K562 (cell line): Measurements from ENCODE around the gene NEURL1. TPM values are rescaled to one million over a fixed set of nuclear protein-coding genes. Genes with fewer than 3 reads are reported as not detected.

Experiments
- ATAC-seq: fragments of 200-7000 bp; cut with Tn5 transposase; 3 replicates; pipeline ENCODE4 v1.9.1; 2020; ENCODE audit warnings: moderate library complexity
- BruUV-seq: library from RNA; stranded (reverse); fragments of 400-500 nt; replicated peaks from 2 replicates; lab custom pipeline; 2021; lab: Mats Ljungman, UMichigan
- CTCF ChIA-PET: fragments of 300-600 bp; formaldehyde crosslinking; extraction: SDS; loops from one replicate; lab custom pipeline; 2021; ENCODE audit warnings: low intra/inter-chr PET ratio; lab: Yijun Ruan, JAX
- POLR2A ChIA-PET: fragments of 300-600, 350-650 bp; sonication (Branson Sonifier 250); formaldehyde crosslinking; extraction: SDS; loops from one replicate; lab custom pipeline; 2021; ENCODE audit warnings: antibody characterized with exemption, inconsistent platforms; lab: Yijun Ruan, JAX
- DNase-seq, 4 experiments: peaks; one replicate each; pipeline versions ENCODE4 v3.0.0 to v3.0.0-alpha.2; 2011 to 2018; ENCODE audit warnings: low spot score in 3 of 4, mixed read lengths in 3 of 4; ENCODE audit errors: extremely low read depth in 1 of 4
- FAIRE-seq: peaks from 2 replicates; lab custom pipeline; 2011; peaks lifted over from hg19 to GRCh38; lab: Jason Lieb, UNC
- H2AFZ ChIP-seq: 2 replicates; pipeline ENCODE4 v1.6.0; 2011; ENCODE audit warnings: low read depth, low read length, control low read depth, inconsistent platforms
- H3K27ac ChIP-seq: fragments of 200-600 bp; 3 replicates; pipeline ENCODE4 v1.8.0; 2011; ENCODE audit warnings: low read depth, mild to moderate bottlenecking, control low read depth, inconsistent platforms, low read length, moderate library complexity, mixed read lengths; ENCODE audit errors: extremely low read depth
- H3K27me3 ChIP-seq, 2 experiments: fragments of 300-600 bp in 1 of 2; 2 replicates in 1 of 2; 3 replicates in 1 of 2; pipeline versions ENCODE4 v1.6.0 to v1.8.0; 2011; ENCODE audit warnings: inconsistent platforms in 2 of 2, low read length in 2 of 2, mild to moderate bottlenecking in 1 of 2, mixed read lengths in 1 of 2, moderate library complexity in 1 of 2; ENCODE audit not compliant: control insufficient read depth in 2 of 2, insufficient read depth in 2 of 2
- H3K36me3 ChIP-seq: fragments of 300-600 bp; 3 replicates; pipeline ENCODE4 v1.8.0; 2011; ENCODE audit warnings: mild to moderate bottlenecking, low read length, inconsistent platforms; ENCODE audit not compliant: control insufficient read depth, insufficient read depth
- H3K4me1 ChIP-seq, 2 experiments: fragments of 200-600 bp in 1 of 2; replicated peaks in 1 of 2; 2 replicates in 1 of 2; 3 replicates in 1 of 2; pipeline versions ENCODE4 v1.5.1 to v1.8.0; 2011; ENCODE audit warnings: inconsistent platforms in 2 of 2, low read length in 2 of 2, mild to moderate bottlenecking in 1 of 2, mixed read lengths in 1 of 2, moderate library complexity in 1 of 2; ENCODE audit not compliant: control insufficient read depth in 2 of 2, insufficient read depth in 2 of 2
- H3K4me2 ChIP-seq: 2 replicates; pipeline ENCODE4 v1.6.1; 2011; ENCODE audit warnings: low read length, control low read depth, inconsistent platforms, mixed read lengths; ENCODE audit not compliant: insufficient read depth
- H3K4me3 ChIP-seq: fragments of 200-600 bp; sonication (generic), shearing (Covaris generic); 2 replicates; pipeline ENCODE4 v1.5.1; 2016; ENCODE audit warnings: control low read depth, inconsistent platforms
- H3K79me2 ChIP-seq: fragments of 200-600 bp; 3 replicates; pipeline ENCODE4 v1.8.0; 2011; ENCODE audit warnings: low read length, inconsistent platforms; ENCODE audit not compliant: control insufficient read depth, insufficient read depth
- H3K9ac ChIP-seq, 2 experiments: 2 replicates each; pipeline versions ENCODE4 v1.6.0 to v1.6.1; 2011; ENCODE audit warnings: low read depth in 2 of 2, low read length in 2 of 2, control low read depth in 1 of 2, inconsistent platforms in 1 of 2, mild to moderate bottlenecking in 1 of 2, mixed read lengths in 1 of 2; ENCODE audit not compliant: insufficient read depth in 1 of 2
- H3K9me1 ChIP-seq: one replicate; pipeline ENCODE4 v1.6.0; 2011; ENCODE audit warnings: inconsistent platforms, mild to moderate bottlenecking, low read length, moderate library complexity; ENCODE audit not compliant: control insufficient read depth, insufficient read depth
- H3K9me3 ChIP-seq: replicated peaks from 2 replicates; pipeline ENCODE4 v1.5.1; 2011; ENCODE audit warnings: low read depth, low read length, inconsistent platforms; ENCODE audit not compliant: control insufficient read depth, insufficient read depth
- H4K20me1 ChIP-seq: replicated peaks from 2 replicates; pipeline ENCODE4 v1.6.1; 2011; ENCODE audit warnings: low read length, inconsistent platforms, mixed read lengths; ENCODE audit not compliant: control insufficient read depth, insufficient read depth
- DEAF1 ChIP-seq: fragments of 450-650 bp; formaldehyde crosslinking; IDR thresholded peaks from 2 replicates; pipeline ENCODE4 v1.4.0; 2020; ENCODE audit warnings: mild to moderate bottlenecking, moderate library complexity
- WGBS: fragments of 100-300 bp; shearing (Covaris generic); methylation state at CpG from one replicate; pipeline ENCODE4 v1.1.6; 2016; ENCODE audit warnings: low coverage, mixed read lengths; ENCODE audit not compliant: insufficient coverage; ENCODE audit errors: missing lambda C conversion rate; 5-methylcytosine and 5-hydroxymethylcytosine counted together
- in situ Hi-C: fragments of 300-500 bp; cut with MboI; formaldehyde crosslinking; loops from 4 replicates; pipeline ENCODE4 v1.15.0; 2018; ENCODE audit warnings: inconsistent platforms, mixed read lengths
- intact Hi-C: fragments of 100-400 bp; cut with micrococcal nuclease; formaldehyde crosslinking; loops from 2 replicates; pipeline ENCODE4 v1.14.2; 2022
- polyA plus RNA-seq, 8 experiments: library from polyadenylated mRNA; depleted of rRNA in 4 of 8; stranded (reverse) in 5 of 8; unstranded in 3 of 8; fragments of >200 nt; fragmentation: Nextera tagmentation in 2 of 8; fragmentation: Illumina TruSeq in 1 of 8; extraction: Ambion mirVana in 2 of 8; extraction: Trizol in 1 of 8; gene quantifications; 2 replicates each; pipeline versions ENCODE4 v1.2.1 to v1.2.3, GENCODE V29; 2011 to 2014; ENCODE audit warnings: inconsistent platforms in 1 of 8, missing spikeins in 1 of 8
- total RNA-seq, 7 experiments: library from RNA; depleted of rRNA in 6 of 7; stranded (reverse); fragments of >200 nt in 6 of 7; fragmentation: Illumina TruSeq in 2 of 7; extraction: Trizol in 2 of 7; gene quantifications; 2 replicates each; pipeline versions ENCODE4 v1.2.1 to v1.2.3, GENCODE V29; 2011 to 2021; ENCODE audit warnings: low replicate concordance in 1 of 7

Gene NEURL1
- total and polyA plus RNA-seq, 9 of the 15 experiments (the other 6 are each of a cell fraction or from before 2014, with no cell fraction given), result 0.01 to 0.45 (median 0.16) TPM; not detected in 5

GRCh38 chr10:103510046-103510685 lies 16.7 kb downstream of the NEURL1 start:
- peaks cover 3 to 31% of the 10 kb centered on the region in 2 experiments; a peak in 3 of 5 replicates for H3K27me3 ChIP-seq
- H3K4me3 ChIP-seq, result no peak overlapping the region
- H3K9ac ChIP-seq, result no peak overlapping the region
- ChIA-PET POLR2A (interaction anchor here (0.5 to 1.2 kb wide), 3 partner anchors 12 to 52 kb away, joined by 3 to 4 read pairs (median 3); no protein-coding TSS in a partner anchor), CTCF (no interaction called here)
- peaks cover 0 to 3% of the 10 kb centered on the region in 2 experiments; a peak in 2 of 5 replicates for H3K4me1 ChIP-seq
- no peaks in the 10 kb centered on the region for H3K79me2 ChIP-seq
- no peaks in the 10 kb centered on the region for H3K9me1 ChIP-seq
- no peaks in the 10 kb centered on the region for H3K9me3 ChIP-seq
- no peaks in the 10 kb centered on the region for H3K36me3 ChIP-seq
- H4K20me1 ChIP-seq, result no peaks in the 10 kb centered on the region
- H3K4me2 ChIP-seq, result no peak overlapping the region
- no peak for DNase-seq
- H2AFZ ChIP-seq, result no peak overlapping the region
- ATAC-seq, result no peak
- FAIRE-seq, result no peak
- no peak overlapping the region for H3K27ac ChIP-seq
- WGBS, result 3% methylated on average over 5 of the region's 8 CpGs
- in situ Hi-C loops, result no loop called here
- no TSS peak for BruUV-seq
- intact Hi-C loops, result no loop called here
- TF ChIP-seq DEAF1 (CRISPR knock-in tag), result no peak
